KBM-7 (cell line): ENCODE results near the gene PITPNC1.
"Not testable (repeated sequence)": the region's sequence is repeated elsewhere in the genome, so short reads cannot be mapped to it uniquely, and the experiment has no call there.

Source experiments
- DNase-seq: peaks from one replicate; pipeline ENCODE4 v3.0.0-alpha.2; 2015
- in situ Hi-C: fragments of 300-500 bp; cut with MboI; formaldehyde crosslinking; loops from 2 replicates; pipeline ENCODE4 v1.14.3; 2020; ENCODE audit warnings: low sequenced_read_pairs, low pct_unique_long_range_greater_than_20kb, mixed read lengths

The PITPNC1 gene

GRCh38 chr17:67376737-67377487 lies at the start of gene PITPNC1:
Gene PITPNC1 (plus strand): TSS chr17:67377281.
- in situ Hi-C loops: no loop called here

GRCh38 chr17:67328026-67328425 lies 49.1 kb upstream of the PITPNC1 start:
- in situ Hi-C loops: no loop called here
- DNase-seq: no peak

More at GRCh38 chr17:67376737-67377487, at the start of gene PITPNC1:
- DNase-seq: peak; percentile 91

GRCh38 chr17:67331381-67332161 lies 45.5 kb upstream of the PITPNC1 start:
- DNase-seq, in situ Hi-C loops: not testable (repeated sequence)

- in situ Hi-C loops, DNase-seq: not testable (repeated sequence)
These were observed 44.9 kb upstream of the PITPNC1 start for GRCh38 chr17:67332162-67332508.

GRCh38 chr17:67335245-67335835 lies 41.7 kb upstream of the PITPNC1 start:
- DNase-seq: no peak
- in situ Hi-C loops: no loop called here

GRCh38 chr17:67336859-67337258 lies 40.2 kb upstream of the PITPNC1 start:
- in situ Hi-C loops: no loop called here
- no peak for DNase-seq

GRCh38 chr17:67338353-67338752 lies 38.7 kb upstream of the PITPNC1 start:
- in situ Hi-C loops, DNase-seq: not testable (repeated sequence)

- in situ Hi-C loops: no loop called here
These were observed 33.8 kb upstream of the PITPNC1 start for GRCh38 chr17:67343237-67343636.

GRCh38 chr17:67347826-67348225 lies 29.3 kb upstream of the PITPNC1 start:
- in situ Hi-C loops: no loop called here
- no peak for DNase-seq

More at GRCh38 chr17:67343237-67343636, 33.8 kb upstream of the PITPNC1 start:
- no peak for DNase-seq

GRCh38 chr17:67349420-67349819 lies 27.7 kb upstream of the PITPNC1 start:
- DNase-seq: no peak
- in situ Hi-C loops: no loop called here

GRCh38 chr17:67353161-67353560 lies 23.9 kb upstream of the PITPNC1 start:
- in situ Hi-C loops: no loop called here
- no peak for DNase-seq

GRCh38 chr17:67353929-67354574 lies 23.0 kb upstream of the PITPNC1 start:
- in situ Hi-C loops: no loop called here
- DNase-seq: peak; percentile 25

- in situ Hi-C loops: no loop called here
- no peak for DNase-seq
These were observed 18.5 kb upstream of the PITPNC1 start for GRCh38 chr17:67358612-67359011.

- in situ Hi-C loops: no loop called here
- DNase-seq: peak; percentile 61
These were observed 16.9 kb upstream of the PITPNC1 start for GRCh38 chr17:67359960-67360791.

- no peak for DNase-seq
- in situ Hi-C loops: no loop called here
These were observed 16.2 kb upstream of the PITPNC1 start for GRCh38 chr17:67360880-67361279.

GRCh38 chr17:67362173-67362572 lies 14.9 kb upstream of the PITPNC1 start:
- DNase-seq: no peak
- in situ Hi-C loops: no loop called here

GRCh38 chr17:67364847-67365737 lies 12.0 kb upstream of the PITPNC1 start:
- in situ Hi-C loops: no loop called here
- DNase-seq: no peak

GRCh38 chr17:67365738-67366192 lies 11.3 kb upstream of the PITPNC1 start:
- in situ Hi-C loops: no loop called here
- peak; percentile 56 for DNase-seq
